Measurements from ENCODE around the gene COX6A1. TPM values are rescaled to one million over a fixed set of nuclear protein-coding genes. Genes with fewer than 3 reads are reported as not detected.

COX6A1 gene
- total RNA-seq, 1 experiment from 2014 or later, result 475 TPM

GRCh38 chr12:120479458-120479857 is 41.5 kb downstream of the COX6A1 start:
- peaks cover 6% of the 10 kb centered on the region for H3K4me1 Mint-ChIP-seq (ENCODE audit: insufficient read depth, unreplicated experiment)
- no peaks in the 10 kb centered on the region for H3K27me3 Mint-ChIP-seq (ENCODE audit: insufficient read depth, unreplicated experiment)
- intact Hi-C loops (cut with micrococcal nuclease), result no loop called here
- no peak overlapping the region for H3K27ac Mint-ChIP-seq (ENCODE audit: low read depth, unreplicated experiment)
- H3K4me3 Mint-ChIP-seq (ENCODE audit: unreplicated experiment), result no peak overlapping the region
- no peaks in the 10 kb centered on the region for H3K9me3 Mint-ChIP-seq (ENCODE audit: unreplicated experiment)
- ChIA-PET CTCF (interaction anchor here (1.7 kb wide), 1 partner anchor 103 kb away, joined by 3 read pairs; no protein-coding TSS in a partner anchor), POLR2A (interaction anchor here (1.1 kb wide), 1 partner anchor 15 kb away, joined by 4 read pairs; no protein-coding TSS in a partner anchor)
- BruUV-seq (replicated peaks), result no TSS peak
- H3K36me3 Mint-ChIP-seq (ENCODE audit: insufficient read depth, unreplicated experiment), result peaks cover 6% of the 10 kb centered on the region
- DNase-seq (ENCODE audit: unreplicated experiment), result no peak
- TF ChIP-seq CTCF (IDR thresholded peaks at IDR 0.05; ENCODE audit: unreplicated experiment), result no peak

GRCh38 chr12:120480211-120480610 is 42.3 kb downstream of the COX6A1 start:
- intact Hi-C loops (cut with micrococcal nuclease), result no loop called here
- CTCF ChIA-PET, result no interaction called here

GRCh38 chr12:120481022-120481767 is 43.3 kb downstream of the COX6A1 start:
- Mint-ChIP-seq H3K4me3 (ENCODE audit: unreplicated experiment) (no peak overlapping the region), H3K36me3 (ENCODE audit: insufficient read depth, unreplicated experiment) (no peaks in the 10 kb centered on the region), H3K9me3 (ENCODE audit: unreplicated experiment) (no peaks in the 10 kb centered on the region), H3K4me1 (ENCODE audit: insufficient read depth, unreplicated experiment) (no peaks in the 10 kb centered on the region), H3K27me3 (ENCODE audit: insufficient read depth, unreplicated experiment) (no peaks in the 10 kb centered on the region), H3K27ac (ENCODE audit: low read depth, unreplicated experiment) (no peak overlapping the region)
- BruUV-seq (replicated peaks), result no TSS peak
- intact Hi-C loops (cut with micrococcal nuclease), result no loop called here
- DNase-seq (ENCODE audit: unreplicated experiment), result no peak
- POLR2A ChIA-PET, result interaction anchor here (1.3 to 3.2 kb wide), 2 partner anchors 9 to 14 kb away, joined by 3 to 9 read pairs; no protein-coding TSS in a partner anchor
- TF ChIP-seq CTCF (IDR thresholded peaks at IDR 0.05; ENCODE audit: unreplicated experiment), result no peak
- CTCF ChIA-PET, result interaction anchor here (1.2 kb wide), 1 partner anchor 12 kb away, joined by 4 read pairs; the partner anchor contains the start of gene SRSF9

More at GRCh38 chr12:120480211-120480610, 42.3 kb downstream of the COX6A1 start:
- Mint-ChIP-seq H3K9me3 (ENCODE audit: unreplicated experiment) (no peaks in the 10 kb centered on the region), H3K4me1 (ENCODE audit: insufficient read depth, unreplicated experiment) (no peaks in the 10 kb centered on the region), H3K4me3 (ENCODE audit: unreplicated experiment) (no peak overlapping the region), H3K36me3 (ENCODE audit: insufficient read depth, unreplicated experiment) (no peaks in the 10 kb centered on the region), H3K27me3 (ENCODE audit: insufficient read depth, unreplicated experiment) (no peaks in the 10 kb centered on the region), H3K27ac (ENCODE audit: low read depth, unreplicated experiment) (no peak overlapping the region)
- DNase-seq (ENCODE audit: unreplicated experiment), result no peak
- no TSS peak for BruUV-seq (replicated peaks)
- no peak for TF ChIP-seq CTCF (IDR thresholded peaks at IDR 0.05; ENCODE audit: unreplicated experiment)
- POLR2A ChIA-PET, result no interaction called here

GRCh38 chr12:120483621-120484020 is 45.7 kb downstream of the COX6A1 start:
- intact Hi-C loops (cut with micrococcal nuclease), result no loop called here
- no peak for DNase-seq (ENCODE audit: unreplicated experiment)
- Mint-ChIP-seq H3K4me1 (ENCODE audit: insufficient read depth, unreplicated experiment) (no peaks in the 10 kb centered on the region), H3K27me3 (ENCODE audit: insufficient read depth, unreplicated experiment) (no peaks in the 10 kb centered on the region), H3K4me3 (ENCODE audit: unreplicated experiment) (no peak overlapping the region), H3K9me3 (ENCODE audit: unreplicated experiment) (no peaks in the 10 kb centered on the region), H3K36me3 (ENCODE audit: insufficient read depth, unreplicated experiment) (peaks cover 5% of the 10 kb centered on the region), H3K27ac (ENCODE audit: low read depth, unreplicated experiment) (no peak overlapping the region)
- ChIA-PET POLR2A (interaction anchor here (0.6 to 3.2 kb wide), 4 partner anchors 11 to 1977 kb away, joined by 3 to 9 read pairs (median 6); no protein-coding TSS in a partner anchor), CTCF (interaction anchor here (0.9 kb wide), 1 partner anchor 9 kb away, joined by 7 read pairs; no protein-coding TSS in a partner anchor)
- no peak for TF ChIP-seq CTCF (IDR thresholded peaks at IDR 0.05; ENCODE audit: unreplicated experiment)
- no TSS peak for BruUV-seq (replicated peaks)
